HFFc6 (cell line): ENCODE measurements around the gene C3orf20. TPM values are rescaled to one million over a fixed set of nuclear protein-coding genes. Genes with fewer than 3 reads are reported as not detected.
"Not testable (repeated sequence)": the region's sequence is repeated elsewhere in the genome, so short reads cannot be mapped to it uniquely, and the experiment has no call there.

Experiments
- DNase-seq: peaks from one replicate; pipeline ENCODE4 v3.0.0-alpha.2; 2018
- H3K27ac Mint-ChIP-seq: 2 replicates; pipeline ENCODE4 v1.8.0; 2020; ENCODE audit warnings: mild to moderate bottlenecking, mixed read lengths
- H3K27me3 Mint-ChIP-seq: 2 replicates; pipeline ENCODE4 v1.8.0; 2021; ENCODE audit warnings: mild to moderate bottlenecking, moderate library complexity, mixed read lengths; ENCODE audit not compliant: insufficient read depth
- H3K36me3 Mint-ChIP-seq: 2 replicates; pipeline ENCODE4 v1.8.0; 2021; ENCODE audit warnings: low read depth, mixed read lengths
- H3K4me1 Mint-ChIP-seq: 2 replicates; pipeline ENCODE4 v1.8.0; 2020; ENCODE audit warnings: low read depth, mixed read lengths
- H3K4me3 Mint-ChIP-seq: 2 replicates; pipeline ENCODE4 v1.8.0; 2020; ENCODE audit warnings: mild to moderate bottlenecking, moderate library complexity, mixed read lengths
- H3K9me3 Mint-ChIP-seq: 2 replicates; pipeline ENCODE4 v1.8.0; 2020; ENCODE audit warnings: mild to moderate bottlenecking, mixed read lengths
- CTCF ChIP-seq: fragments of 200-600 bp; sonication (generic); IDR thresholded peaks from 2 replicates; pipeline ENCODE4 v1.5.0; 2021; ENCODE audit warnings: antibody characterized with exemption, mild to moderate bottlenecking
- total RNA-seq, 6 experiments: library from RNA; stranded (reverse); fragmentation: NEBNext Ultra II Directional; extraction: Animal tissue kit (Norgen Biotek cat#: 25700); gene quantifications; 2 replicates in 1 of 6; 3 replicates in 5 of 6; pipeline ENCODE4 v1.2.3, GENCODE V29; 2021

C3orf20 gene
- total RNA-seq, 6 experiments from 2014 or later = not detected

- DNase-seq = no peak
- no peak for TF ChIP-seq CTCF
- H3K36me3 Mint-ChIP-seq = no peaks in the 10 kb centered on the region
- H3K4me3 Mint-ChIP-seq = no peak overlapping the region
- no peaks in the 10 kb centered on the region for H3K9me3 Mint-ChIP-seq
- H3K27ac Mint-ChIP-seq = no peak overlapping the region
- H3K4me1 Mint-ChIP-seq = no peaks in the 10 kb centered on the region
- H3K27me3 Mint-ChIP-seq = peaks cover 49% of the 10 kb centered on the region
Measured at GRCh38 chr3:14808502-14809266, 133.7 kb downstream of the C3orf20 start.

- H3K36me3 Mint-ChIP-seq, H3K4me3 Mint-ChIP-seq, H3K27ac Mint-ChIP-seq, H3K4me1 Mint-ChIP-seq, H3K9me3 Mint-ChIP-seq, DNase-seq: not testable (repeated sequence)
- H3K27me3 Mint-ChIP-seq = peaks cover 54% of the 10 kb centered on the region
Measured at GRCh38 chr3:14809611-14810010, 134.7 kb downstream of the C3orf20 start.

GRCh38 chr3:14810070-14810791 lies 135.3 kb downstream of the C3orf20 start:
- no peaks in the 10 kb centered on the region for H3K36me3 Mint-ChIP-seq
- H3K9me3 Mint-ChIP-seq = no peaks in the 10 kb centered on the region
- H3K27ac Mint-ChIP-seq = no peak overlapping the region
- H3K4me3 Mint-ChIP-seq = no peak overlapping the region
- H3K4me1 Mint-ChIP-seq = no peaks in the 10 kb centered on the region
- TF ChIP-seq CTCF = no peak
- no peak for DNase-seq
- H3K27me3 Mint-ChIP-seq = peaks cover 49% of the 10 kb centered on the region

GRCh38 chr3:14810801-14811661 lies 136.1 kb downstream of the C3orf20 start:
- TF ChIP-seq CTCF = no peak
- no peak for DNase-seq
- H3K27me3 Mint-ChIP-seq = peaks cover 46% of the 10 kb centered on the region
- H3K36me3 Mint-ChIP-seq = no peaks in the 10 kb centered on the region
- no peak overlapping the region for H3K4me3 Mint-ChIP-seq
- no peaks in the 10 kb centered on the region for H3K4me1 Mint-ChIP-seq
- no peaks in the 10 kb centered on the region for H3K9me3 Mint-ChIP-seq
- H3K27ac Mint-ChIP-seq = no peak overlapping the region

- Mint-ChIP-seq H3K27me3 (peaks cover 45% of the 10 kb centered on the region), H3K4me3 (no peak overlapping the region), H3K4me1 (no peaks in the 10 kb centered on the region), H3K27ac (no peak overlapping the region), H3K9me3 (no peaks in the 10 kb centered on the region), H3K36me3 (no peaks in the 10 kb centered on the region)
- no peak for DNase-seq
- TF ChIP-seq CTCF = no peak
Measured at GRCh38 chr3:14811684-14812083, 136.7 kb downstream of the C3orf20 start.
